Ovary (tissue), 9 donors: ENCODE results near the gene ADK. TPM values are rescaled to one million over a fixed set of nuclear protein-coding genes. Genes with fewer than 3 reads are reported as not detected.

Experiments
- DNase-seq, 5 donors: peaks; one replicate each; pipeline ENCODE4 v3.0.0-alpha.2; 2019 to 2020
- H3K27ac ChIP-seq, 2 donors: fragments of 200-600 bp; one replicate each; pipeline versions ENCODE4 v1.5.1 to v1.8.0; 2019 to 2022
- H3K27me3 ChIP-seq: fragments of 200-600 bp; one replicate; pipeline ENCODE4 v1.8.0; 2022
- H3K36me3 ChIP-seq: fragments of 200-600 bp; sonication (generic); one replicate; pipeline ENCODE4 v1.5.1; 2019
- H3K4me1 ChIP-seq: one replicate; pipeline ENCODE4 v1.8.1; 2013; ENCODE audit warnings: mild to moderate bottlenecking, moderate library complexity; ENCODE audit not compliant: insufficient read depth
- H3K4me3 ChIP-seq: fragments of 200-600 bp; sonication (generic); one replicate; pipeline ENCODE4 v1.5.1; 2017
- H3K9me3 ChIP-seq, 2 donors: fragments of 200-600 bp in 1 of 2; sonication (generic) in 1 of 2; one replicate each; pipeline versions ENCODE4 v1.5.1 to v1.8.1; 2013 to 2019; ENCODE audit warnings: mild to moderate bottlenecking in 1 of 2, moderate library complexity in 1 of 2
- CTCF ChIP-seq, 3 donors: fragments of 450-650 bp in 2 of 3; fragments of 200-600 bp in 1 of 3; IDR thresholded peaks; one replicate each; pipeline versions ENCODE4 v1.5.1 to v1.8.0; 2016 to 2022; ENCODE audit warnings: antibody characterized with exemption in 3 of 3, mild to moderate bottlenecking in 1 of 3
- EP300 ChIP-seq: sonication (generic); formaldehyde crosslinking; IDR thresholded peaks from one replicate; pipeline ENCODE4 v1.6.1; 2017; ENCODE audit warnings: antibody characterized with exemption
- POLR2A ChIP-seq: fragments of 450-650 bp; IDR thresholded peaks from one replicate; pipeline ENCODE4 v1.6.1; 2017; ENCODE audit warnings: antibody characterized with exemption, mild to moderate bottlenecking, moderate library complexity
- WGBS, 3 donors: extraction: QIAGEN DNeasy Blood & Tissue Kit in 1 of 3; methylation state at CpG; one replicate each; pipeline versions ENCODE4 v1.1.5 to v1.1.7; 2013 to 2017; 5-methylcytosine and 5-hydroxymethylcytosine counted together
- intact Hi-C, 4 donors: fragments of 100-400 bp; cut with DNase I; formaldehyde crosslinking; loops; one replicate each; pipeline versions ENCODE4 v1.11.0 to v1.15.1; 2022 to 2023
- polyA plus RNA-seq, 2 donors: library from polyadenylated mRNA; stranded (reverse); fragments of 200-250 nt in 1 of 2; fragments of 350-450 nt in 1 of 2; fragmentation: Illumina TruSeq in 1 of 2; extraction: RNeasy Lipid Tissue Mini Kit (QIAGEN cat#74804) in 1 of 2; gene quantifications; one replicate each; pipeline ENCODE4 v1.2.3, GENCODE V29; 2013 to 2014
- total RNA-seq, 7 donors: library from RNA; depleted of rRNA in 2 of 7; stranded (reverse); fragments of >200 nt in 2 of 7; fragmentation: NEBNext Ultra II Directional in 3 of 7; extraction: Animal tissue kit (Norgen Biotek cat#: 25700) in 3 of 7; gene quantifications; one replicate each; pipeline versions ENCODE4 v1.1.0 to v1.2.4, GENCODE V29; 2016 to 2023
- donor health status: DM: no; HTN: no; CAD: no; lungs with moderate emphysema.
- donor health status: DM: no; HTN: no; CAD: no.
- donor health status: Bipolar disorder and iron deficiency.
- donor health status: DM: yes; HTN: yes; CAD: no.
- donor health status: DM: no; HTN: no; CAD: no.
- donor health status: DM: yes; HTN: yes; CAD: no.

The ADK gene
- total and polyA plus RNA-seq, 9 donors, result 9.4 to 20.4 (median 12.2) TPM

GRCh38 chr10:74314166-74314565 lies 163.1 kb downstream of the ADK start:
- no peaks in the 10 kb centered on the region for H3K9me3 ChIP-seq
- H3K27ac ChIP-seq, result no peak overlapping the region
- no peaks in the 10 kb centered on the region for H3K27me3 ChIP-seq
- H3K4me3 ChIP-seq, result no peak overlapping the region
- TF ChIP-seq CTCF (IDR thresholded peaks at IDR 0.05), result no peak
- no peak for TF ChIP-seq POLR2A
- no peak for TF ChIP-seq EP300
- WGBS, 3 donors, result 48 to 58% (median 56%) methylated on average over 1 of the region's 1 CpG
- DNase-seq, result no peak
- H3K4me1 ChIP-seq, result no peaks in the 10 kb centered on the region
- no peaks in the 10 kb centered on the region for H3K36me3 ChIP-seq
- intact Hi-C loops, result no loop called here

- intact Hi-C loops, result no loop called here
- H3K36me3 ChIP-seq, result no peaks in the 10 kb centered on the region
- WGBS, 3 donors, result 91 to 97% (median 92%) methylated on average over 1 of the region's 1 CpG
- no peak overlapping the region for H3K4me3 ChIP-seq
- H3K9me3 ChIP-seq, result no peaks in the 10 kb centered on the region
- TF ChIP-seq CTCF (IDR thresholded peaks at IDR 0.05) (no peak), POLR2A (no peak), EP300 (no peak)
- DNase-seq, result no peak
- no peaks in the 10 kb centered on the region for H3K27me3 ChIP-seq
- no peak overlapping the region for H3K27ac ChIP-seq
- no peaks in the 10 kb centered on the region for H3K4me1 ChIP-seq
These were observed 169.0 kb downstream of the ADK start for GRCh38 chr10:74320026-74320425.

GRCh38 chr10:74320717-74321116 lies 169.7 kb downstream of the ADK start:
- no peak for TF ChIP-seq EP300
- no peak for TF ChIP-seq POLR2A
- Histone ChIP-seq H3K27me3 (no peaks in the 10 kb centered on the region), H3K4me3 (no peak overlapping the region), H3K27ac (no peak overlapping the region), H3K36me3 (no peaks in the 10 kb centered on the region), H3K9me3 (no peaks in the 10 kb centered on the region), H3K4me1 (no peaks in the 10 kb centered on the region)
- WGBS, 3 donors, result 97 to 99% (median 98%) methylated on average over 4 of the region's 4 CpGs
- DNase-seq, result no peak
- intact Hi-C loops, result no loop called here

- TF ChIP-seq POLR2A (no peak), EP300 (no peak), CTCF (IDR thresholded peaks at IDR 0.05) (no peak)
- Histone ChIP-seq H3K4me1 (no peaks in the 10 kb centered on the region), H3K27ac (no peak overlapping the region), H3K4me3 (no peak overlapping the region), H3K36me3 (no peaks in the 10 kb centered on the region), H3K27me3 (no peaks in the 10 kb centered on the region), H3K9me3 (no peaks in the 10 kb centered on the region)
- intact Hi-C loops, result no loop called here
- WGBS, 3 donors, result 93 to 95% (median 94%) methylated on average over 4 of the region's 4 CpGs
- no peak for DNase-seq
These were observed 171.1 kb downstream of the ADK start for GRCh38 chr10:74322141-74322540.

- no peak for DNase-seq
- intact Hi-C loops, result no loop called here
- TF ChIP-seq EP300 (no peak), POLR2A (no peak), CTCF (IDR thresholded peaks at IDR 0.05) (no peak)
These were observed 171.5 kb downstream of the ADK start for GRCh38 chr10:74322565-74322964.

More at GRCh38 chr10:74322565-74322964, 171.5 kb downstream of the ADK start:
- no peaks in the 10 kb centered on the region for H3K36me3 ChIP-seq
- H3K9me3 ChIP-seq, result no peaks in the 10 kb centered on the region
- no peaks in the 10 kb centered on the region for H3K27me3 ChIP-seq
- H3K4me3 ChIP-seq, result no peak overlapping the region
- H3K27ac ChIP-seq, result no peak overlapping the region
- no peaks in the 10 kb centered on the region for H3K4me1 ChIP-seq
